Liver (tissue), 3 donors: ENCODE measurements around the gene SPATA33.

Experiments
- JUND ChIP-seq, 2 donors: IDR thresholded peaks; 2 replicates each; pipeline ENCODE4 v1.6.1; 2016; ENCODE audit warnings: antibody characterized with exemption in 2 of 2
- NR2F2 ChIP-seq: IDR thresholded peaks from 2 replicates; pipeline ENCODE4 v1.6.1; 2016; ENCODE audit warnings: antibody characterized with exemption
- RAD21 ChIP-seq, 2 donors: IDR thresholded peaks; 2 replicates each; pipeline ENCODE4 v1.6.1; 2016; ENCODE audit warnings: antibody characterized with exemption in 2 of 2, mild to moderate bottlenecking in 2 of 2
- REST ChIP-seq: IDR thresholded peaks from 2 replicates; pipeline ENCODE4 v1.6.1; 2016; ENCODE audit warnings: antibody characterized with exemption, mild to moderate bottlenecking
- YY1 ChIP-seq: IDR thresholded peaks from 2 replicates; pipeline ENCODE4 v1.6.1; 2016; ENCODE audit warnings: antibody characterized with exemption, mild to moderate bottlenecking
- TF ChIP-seq, protein P1 (sequence below): fragments of 150-350 bp; IDR thresholded peaks from 2 replicates; pipeline ENCODE4 v1.5.1; 2017; ENCODE audit warnings: improper control_type of control experiment, low read depth, low read length; ENCODE audit not compliant: missing input control
- TF ChIP-seq, protein P2 (sequence below): IDR thresholded peaks from 2 replicates; pipeline ENCODE4 v1.6.1; 2016; ENCODE audit warnings: antibody characterized with exemption
- donor health status: healthy.
- donor health status: healthy.

DNA sequence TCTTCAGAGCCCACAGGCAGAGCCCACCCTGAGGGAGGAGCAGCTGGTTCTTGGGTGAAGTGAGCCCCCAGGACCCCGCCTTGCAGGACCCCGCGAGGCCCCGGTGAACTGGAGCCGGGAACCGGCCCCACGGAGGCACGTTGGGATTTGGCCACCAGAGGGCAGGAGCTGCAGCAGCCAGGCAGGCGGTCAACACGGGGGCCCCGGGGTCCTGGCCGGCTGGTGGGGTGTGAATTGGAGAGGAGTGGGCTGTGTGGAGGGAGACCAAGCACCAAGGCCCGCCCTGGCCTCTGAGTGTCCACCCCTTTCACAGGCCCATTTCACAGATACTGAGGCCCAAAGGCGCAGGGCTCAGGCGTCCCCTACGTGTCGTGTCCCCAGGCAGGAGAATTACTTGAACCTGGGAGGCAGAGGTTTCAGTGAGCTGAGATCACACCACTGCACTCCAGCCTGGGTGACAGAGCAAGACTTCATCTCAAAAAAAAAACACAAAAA lies 42.0 kb upstream of the SPATA33 start:
- TF ChIP-seq NR2F2: no peak
- TF ChIP-seq, protein P1, sequence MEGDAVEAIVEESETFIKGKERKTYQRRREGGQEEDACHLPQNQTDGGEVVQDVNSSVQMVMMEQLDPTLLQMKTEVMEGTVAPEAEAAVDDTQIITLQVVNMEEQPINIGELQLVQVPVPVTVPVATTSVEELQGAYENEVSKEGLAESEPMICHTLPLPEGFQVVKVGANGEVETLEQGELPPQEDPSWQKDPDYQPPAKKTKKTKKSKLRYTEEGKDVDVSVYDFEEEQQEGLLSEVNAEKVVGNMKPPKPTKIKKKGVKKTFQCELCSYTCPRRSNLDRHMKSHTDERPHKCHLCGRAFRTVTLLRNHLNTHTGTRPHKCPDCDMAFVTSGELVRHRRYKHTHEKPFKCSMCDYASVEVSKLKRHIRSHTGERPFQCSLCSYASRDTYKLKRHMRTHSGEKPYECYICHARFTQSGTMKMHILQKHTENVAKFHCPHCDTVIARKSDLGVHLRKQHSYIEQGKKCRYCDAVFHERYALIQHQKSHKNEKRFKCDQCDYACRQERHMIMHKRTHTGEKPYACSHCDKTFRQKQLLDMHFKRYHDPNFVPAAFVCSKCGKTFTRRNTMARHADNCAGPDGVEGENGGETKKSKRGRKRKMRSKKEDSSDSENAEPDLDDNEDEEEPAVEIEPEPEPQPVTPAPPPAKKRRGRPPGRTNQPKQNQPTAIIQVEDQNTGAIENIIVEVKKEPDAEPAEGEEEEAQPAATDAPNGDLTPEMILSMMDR: peak; percentile 48
- TF ChIP-seq, protein P2, sequence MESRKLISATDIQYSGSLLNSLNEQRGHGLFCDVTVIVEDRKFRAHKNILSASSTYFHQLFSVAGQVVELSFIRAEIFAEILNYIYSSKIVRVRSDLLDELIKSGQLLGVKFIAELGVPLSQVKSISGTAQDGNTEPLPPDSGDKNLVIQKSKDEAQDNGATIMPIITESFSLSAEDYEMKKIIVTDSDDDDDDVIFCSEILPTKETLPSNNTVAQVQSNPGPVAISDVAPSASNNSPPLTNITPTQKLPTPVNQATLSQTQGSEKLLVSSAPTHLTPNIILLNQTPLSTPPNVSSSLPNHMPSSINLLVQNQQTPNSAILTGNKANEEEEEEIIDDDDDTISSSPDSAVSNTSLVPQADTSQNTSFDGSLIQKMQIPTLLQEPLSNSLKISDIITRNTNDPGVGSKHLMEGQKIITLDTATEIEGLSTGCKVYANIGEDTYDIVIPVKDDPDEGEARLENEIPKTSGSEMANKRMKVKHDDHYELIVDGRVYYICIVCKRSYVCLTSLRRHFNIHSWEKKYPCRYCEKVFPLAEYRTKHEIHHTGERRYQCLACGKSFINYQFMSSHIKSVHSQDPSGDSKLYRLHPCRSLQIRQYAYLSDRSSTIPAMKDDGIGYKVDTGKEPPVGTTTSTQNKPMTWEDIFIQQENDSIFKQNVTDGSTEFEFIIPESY: no peak
- TF ChIP-seq RAD21 (IDR thresholded peaks at IDR 0.05): peak; percentile 36 to 47
- TF ChIP-seq YY1: no peak
- TF ChIP-seq REST: no peak
- no peak for TF ChIP-seq JUND (IDR thresholded peaks at IDR 0.05)
